HEK293T (cell line): ENCODE data around the gene UBE2L3.

Experiments used
- ELF4 ChIP-seq: fragments of 450-650 bp; IDR thresholded peaks from 2 replicates; pipeline ENCODE4 v1.6.1; 2017; ENCODE audit warnings: antibody characterized with exemption
- FOXA1 ChIP-seq: fragments of 450-650 bp; IDR thresholded peaks from 2 replicates; pipeline ENCODE4 v1.6.1; 2016; ENCODE audit warnings: mild to moderate bottlenecking
- FOXK2 ChIP-seq: fragments of 450-650 bp; IDR thresholded peaks from 2 replicates; pipeline ENCODE4 v1.6.1; 2016; ENCODE audit warnings: mild to moderate bottlenecking
- ZNF384 ChIP-seq: fragments of 450-650 bp; IDR thresholded peaks from 2 replicates; pipeline ENCODE4 v1.6.1; 2016

GRCh38 chr22:21622919-21623647 is 55.6 kb downstream of the UBE2L3 start:
- TF ChIP-seq FOXK2 = no peak
- no peak for TF ChIP-seq ELF4
- TF ChIP-seq ZNF384 = no peak
- TF ChIP-seq FOXA1 = no peak
